H1 (cell line): ENCODE results near the gene PFN3. TPM values are rescaled to one million over a fixed set of nuclear protein-coding genes. Genes with fewer than 3 reads are reported as not detected.

Experiments
- CTCF ChIA-PET: fragments of 300-600 bp; sonication (Branson Sonifier 250); formaldehyde crosslinking; loops from one replicate; lab custom pipeline; 2021; ENCODE audit not compliant: partially characterized antibody; lab: Charles Lee
- POLR2A ChIA-PET: fragments of 300-600 bp; sonication (Branson Sonifier 250); formaldehyde crosslinking; loops from one replicate; lab custom pipeline; 2021; ENCODE audit warnings: inconsistent platforms; ENCODE audit not compliant: partially characterized antibody; lab: Charles Lee
- DNase-seq, 2 experiments: peaks; one replicate each; pipeline versions ENCODE4 v3.0.0 to v3.0.0-alpha.2; 2010 to 2022; ENCODE audit warnings: low spot score in 2 of 2, low read depth in 1 of 2, mixed read lengths in 1 of 2
- FAIRE-seq: peaks from 2 replicates; lab custom pipeline; 2011; peaks lifted over from hg19 to GRCh38; lab: Jason Lieb, UNC
- H2AFZ ChIP-seq: 2 replicates; pipeline ENCODE4 v1.8.1; 2012; ENCODE audit warnings: low read length, inconsistent platforms
- H2AK5ac ChIP-seq: 2 replicates; pipeline ENCODE4 v1.6.1; 2013; ENCODE audit warnings: low read depth, low read length
- H2BK120ac ChIP-seq: replicated peaks from 2 replicates; pipeline ENCODE3; 2013; ENCODE audit warnings: low read depth, low read length, inconsistent platforms
- H2BK12ac ChIP-seq: 2 replicates; pipeline ENCODE4 v1.6.1; 2013; ENCODE audit warnings: low read depth, low read length
- H2BK15ac ChIP-seq: 2 replicates; pipeline ENCODE4 v1.6.1; 2013; ENCODE audit warnings: low read length
- H2BK20ac ChIP-seq: 2 replicates; pipeline ENCODE4 v1.6.1; 2013; ENCODE audit warnings: low read length
- H2BK5ac ChIP-seq: 2 replicates; pipeline ENCODE4 v1.6.1; 2013; ENCODE audit warnings: low read depth, low read length
- H3K14ac ChIP-seq: 2 replicates; pipeline ENCODE4 v1.6.1; 2013; ENCODE audit warnings: inconsistent platforms; ENCODE audit not compliant: insufficient read length
- H3K18ac ChIP-seq: 2 replicates; pipeline ENCODE4 v1.6.1; 2013; ENCODE audit warnings: low read length; ENCODE audit errors: extremely low read depth
- H3K23ac ChIP-seq: 2 replicates; pipeline ENCODE4 v1.6.1; 2013; ENCODE audit warnings: inconsistent platforms; ENCODE audit not compliant: insufficient read length
- H3K23me2 ChIP-seq: 2 replicates; pipeline ENCODE4 v1.6.1; 2013; ENCODE audit warnings: low read depth, low read length
- H3K27ac ChIP-seq: 2 replicates; pipeline ENCODE4 v1.6.1; 2011; ENCODE audit warnings: low read depth, low read length, inconsistent platforms
- H3K27me3 ChIP-seq, 4 experiments: replicated peaks in 1 of 4; 1 replicate in 1 of 4; 2 replicates in 3 of 4; pipeline versions ENCODE4 v1.6.1 to v1.8.1; 2011 to 2013; ENCODE audit warnings: low read length in 3 of 4, mild to moderate bottlenecking in 3 of 4, inconsistent platforms in 2 of 4, mixed read lengths in 2 of 4, moderate library complexity in 1 of 4; ENCODE audit not compliant: control insufficient read depth in 3 of 4, insufficient read depth in 3 of 4; ENCODE audit errors: extremely low read depth in 1 of 4
- H3K36me3 ChIP-seq, 4 experiments: 2 replicates each; pipeline versions ENCODE4 v1.6.1 to v1.8.1; 2011 to 2013; ENCODE audit warnings: mild to moderate bottlenecking in 4 of 4, low read length in 3 of 4, moderate library complexity in 2 of 4, control low read depth in 1 of 4, inconsistent platforms in 1 of 4; ENCODE audit not compliant: insufficient read depth in 4 of 4, control insufficient read depth in 2 of 4
- H3K4ac ChIP-seq: replicated peaks from 2 replicates; pipeline ENCODE3; 2013; ENCODE audit warnings: low read length, low read depth, mixed read lengths, inconsistent platforms; ENCODE audit not compliant: insufficient read length
- H3K4me1 ChIP-seq, 4 experiments: replicated peaks in 1 of 4; 1 replicate in 1 of 4; 2 replicates in 3 of 4; pipeline versions ENCODE4 v1.6.1 to v1.8.1; 2011 to 2013; ENCODE audit warnings: low read length in 3 of 4, inconsistent platforms in 2 of 4, mixed read lengths in 1 of 4; ENCODE audit not compliant: insufficient read depth in 4 of 4, control insufficient read depth in 3 of 4
- H3K4me2 ChIP-seq, 2 experiments: 2 replicates each; pipeline versions ENCODE4 v1.6.1 to v1.8.1; 2011 to 2013; ENCODE audit warnings: low read depth in 2 of 2, low read length in 2 of 2, control low read depth in 1 of 2, inconsistent platforms in 1 of 2, mild to moderate bottlenecking in 1 of 2; ENCODE audit not compliant: insufficient read depth in 1 of 2
- H3K4me3 ChIP-seq, 4 experiments: fragments of 200-600, 300-600 bp in 1 of 4; sonication (generic), shearing (Covaris generic), sonication (Bioruptor Twin) in 1 of 4; 2 replicates each; pipeline versions ENCODE4 v1.5.1 to v1.8.1; 2011 to 2016; ENCODE audit warnings: low read length in 4 of 4, low read depth in 3 of 4, control low read depth in 2 of 4, inconsistent platforms in 2 of 4, mild to moderate bottlenecking in 2 of 4, mixed read lengths in 1 of 4, moderate library complexity in 1 of 4; ENCODE audit not compliant: insufficient read depth in 2 of 4; ENCODE audit errors: extremely low read depth in 1 of 4
- H3K56ac ChIP-seq: replicated peaks from 2 replicates; pipeline ENCODE3; 2013; ENCODE audit warnings: low read depth, mild to moderate bottlenecking, mixed read lengths, low read length, inconsistent platforms; ENCODE audit not compliant: insufficient read length
- H3K79me1 ChIP-seq: 2 replicates; pipeline ENCODE4 v1.6.1; 2013; ENCODE audit warnings: low read depth, low read length, control low read depth
- H3K79me2 ChIP-seq, 2 experiments: 2 replicates each; pipeline versions ENCODE4 v1.6.1 to v1.8.1; 2012 to 2013; ENCODE audit warnings: low read length in 2 of 2, mild to moderate bottlenecking in 2 of 2, inconsistent platforms in 1 of 2; ENCODE audit not compliant: insufficient read depth in 2 of 2, control insufficient read depth in 1 of 2
- H3K9ac ChIP-seq, 4 experiments: replicated peaks in 1 of 4; 1 replicate in 1 of 4; 2 replicates in 3 of 4; pipeline versions ENCODE4 v1.6.1 to v1.8.1; 2011 to 2013; ENCODE audit warnings: low read depth in 3 of 4, low read length in 3 of 4, control low read depth in 2 of 4, mild to moderate bottlenecking in 2 of 4, moderate library complexity in 2 of 4, inconsistent platforms in 1 of 4; ENCODE audit errors: extremely low read depth in 1 of 4
- H3K9me3 ChIP-seq, 2 experiments: 2 replicates each; pipeline versions ENCODE4 v1.6.1 to v1.8.1; 2012 to 2013; ENCODE audit warnings: mild to moderate bottlenecking in 2 of 2, moderate library complexity in 2 of 2, control low read depth in 1 of 2, inconsistent platforms in 1 of 2, low read depth in 1 of 2, low read length in 1 of 2, mixed read lengths in 1 of 2; ENCODE audit not compliant: insufficient read depth in 2 of 2
- H4K20me1 ChIP-seq, 2 experiments: replicated peaks in 1 of 2; 2 replicates each; pipeline versions ENCODE3 to v1.8.1; 2011 to 2013; ENCODE audit warnings: inconsistent platforms in 2 of 2, low read length in 2 of 2, mild to moderate bottlenecking in 1 of 2; ENCODE audit not compliant: insufficient read depth in 2 of 2, control insufficient read depth in 1 of 2
- H4K5ac ChIP-seq: 2 replicates; pipeline ENCODE4 v1.6.1; 2013; ENCODE audit warnings: low read length, low read depth, mixed read lengths, inconsistent platforms; ENCODE audit not compliant: insufficient read length
- H4K8ac ChIP-seq: 2 replicates; pipeline ENCODE4 v1.8.0; 2013; ENCODE audit warnings: mild to moderate bottlenecking, moderate library complexity, low read length, inconsistent platforms; ENCODE audit not compliant: insufficient read depth; ENCODE audit errors: extremely low read depth
- H4K91ac ChIP-seq: replicated peaks from 2 replicates; pipeline ENCODE3; 2013; ENCODE audit warnings: low read length, mixed read lengths, inconsistent platforms; ENCODE audit not compliant: insufficient read length
- KDM4A ChIP-seq: IDR thresholded peaks from one replicate; pipeline ENCODE4 v1.7.1; 2012; ENCODE audit warnings: low read depth, mild to moderate bottlenecking, moderate library complexity, low read length, inconsistent platforms; ENCODE audit not compliant: severe bottlenecking
- NANOG ChIP-seq: IDR thresholded peaks from 2 replicates; pipeline ENCODE4 v1.6.1; 2011; ENCODE audit warnings: low read length, low read depth, mild to moderate bottlenecking, inconsistent platforms; ENCODE audit not compliant: insufficient read depth, poor library complexity, severe bottlenecking
- PHF8 ChIP-seq: fragments of 200-600 bp; sonication (generic); conservative IDR thresholded peaks from 2 replicates; pipeline ENCODE4 v1.7.1; 2012; ENCODE audit warnings: low read depth, mild to moderate bottlenecking, inconsistent platforms, low read length, moderate library complexity
- SP4 ChIP-seq: IDR thresholded peaks from 2 replicates; pipeline ENCODE4 v1.6.1; 2012; ENCODE audit warnings: low read length, inconsistent platforms
- WGBS, 2 experiments: shearing (Covaris generic) in 1 of 2; methylation state at CpG; one replicate each; pipeline versions ENCODE4 v1.1.6 to v1.1.7; 2013 to 2015; ENCODE audit warnings: low lambda C conversion rate in 2 of 2, mixed read lengths in 2 of 2, inconsistent platforms in 1 of 2, low coverage in 1 of 2, missing lambda C conversion rate in 1 of 2; ENCODE audit not compliant: insufficient replicate concordance in 2 of 2, insufficient coverage in 1 of 2, insufficient read length in 1 of 2; ENCODE audit errors: extremely low coverage in 1 of 2, missing lambda C conversion rate in 1 of 2; 5-methylcytosine and 5-hydroxymethylcytosine counted together
- polyA plus RNA-seq, 7 experiments: library from polyadenylated mRNA; depleted of rRNA in 3 of 7; stranded (reverse) in 5 of 7; unstranded in 2 of 7; fragments of >200 nt in 5 of 7; fragments of 200-250 nt in 2 of 7; gene quantifications; 1 replicate in 5 of 7; 2 replicates in 1 of 7; 4 replicates in 1 of 7; pipeline versions ENCODE4 v1.2.1 to v1.2.3, GENCODE V29; 2011 to 2013; ENCODE audit warnings: missing spikeins in 2 of 7, mixed read lengths in 2 of 7
- total RNA-seq: library from RNA; stranded (reverse); fragmentation: NEBNext Ultra II Directional; extraction: Animal tissue kit (Norgen Biotek cat#: 25700); gene quantifications from 2 replicates; pipeline ENCODE4 v1.2.1, GENCODE V29; 2021

The PFN3 gene
- total and polyA plus RNA-seq, 2 of the 8 experiments (the other 6 are each of a cell fraction or from before 2014, with no cell fraction given), result not detected

DNA sequence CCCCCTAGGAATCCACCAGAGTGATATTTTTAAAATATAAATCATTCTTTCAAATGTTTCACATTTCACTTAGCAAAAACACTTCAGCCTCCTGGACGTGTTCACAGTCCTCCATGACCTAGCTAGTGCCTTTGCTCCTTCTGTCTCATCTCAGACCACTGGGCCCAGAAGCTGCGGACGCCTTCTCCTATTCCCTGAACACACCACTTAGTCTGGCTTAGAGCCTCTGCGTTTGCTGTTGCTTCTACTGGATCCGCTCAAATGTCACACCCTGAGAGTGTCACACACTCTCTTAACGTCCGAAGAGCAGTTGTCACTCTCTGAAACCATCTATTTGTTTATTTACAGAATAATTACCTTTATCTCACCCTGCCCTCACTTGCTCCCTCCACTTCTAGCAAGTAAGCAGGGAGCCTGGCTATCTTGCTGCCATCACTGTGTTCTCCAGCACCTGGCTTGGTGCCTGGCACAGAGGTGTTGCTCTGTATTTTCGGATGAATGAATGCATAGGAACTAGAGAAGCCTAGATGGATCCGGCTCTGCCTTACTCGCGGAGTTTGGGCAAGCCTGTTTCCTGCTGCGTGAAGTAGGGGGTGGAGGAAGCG is 24.8 kb upstream of the PFN3 start:
- peaks cover 4 to 14% (median 9%) of the 10 kb centered on the region in 4 experiments; a peak in 6 of 7 replicates for H3K4me1 ChIP-seq
- TF ChIP-seq NANOG, result no peak
- no peak for TF ChIP-seq PHF8
- no peak for TF ChIP-seq KDM4A
- no peak for TF ChIP-seq SP4
- TF ChIP-seq, all 59 proteins: peak for 0
- H3K9ac ChIP-seq, result peak overlapping the region in 3 of 4 experiments; percentile 5 to 84 (median 82); a peak in 3 of 7 replicates
- peak overlapping the region; percentile 40 for H3K4ac ChIP-seq
- peak overlapping the region; percentile 29 for H2BK120ac ChIP-seq
- CTCF ChIA-PET, result interaction anchor here (0.5 to 7.1 kb wide), 9 partner anchors 11 to 395 kb away, joined by 3 to 57 read pairs (median 3); partner anchors contain the start of gene PFN3
- H3K4me2 ChIP-seq, result peak overlapping the region; percentile 62 to 81
- DNase-seq (no peak), FAIRE-seq (no peak)
- H3K23ac ChIP-seq, result no peak overlapping the region
- peaks cover 16% of the 10 kb centered on the region for H3K79me1 ChIP-seq
- H2AFZ ChIP-seq, result no peak overlapping the region
- peak overlapping the region; percentile 90; the same call in 1 of the 2 replicates for H2AK5ac ChIP-seq
- peak overlapping the region; percentile 86; the same call in 1 of the 2 replicates for H3K27ac ChIP-seq
- H3K23me2 ChIP-seq, result peaks cover 10% of the 10 kb centered on the region
- H3K79me2 ChIP-seq, result peaks cover 0 to 26% of the 10 kb centered on the region in 2 experiments; a peak in 2 of 4 replicates
- peak overlapping the region; percentile 88 for H2BK15ac ChIP-seq
- no peak overlapping the region for H4K5ac ChIP-seq
- no peaks in the 10 kb centered on the region for H3K9me3 ChIP-seq
- H3K27me3 ChIP-seq, result no peaks in the 10 kb centered on the region
- peak overlapping the region; percentile 91 for H2BK5ac ChIP-seq
- peak overlapping the region; percentile 80; the same call in 1 of the 2 replicates for H2BK20ac ChIP-seq
- H3K56ac ChIP-seq, result no peak overlapping the region
- 69% methylated on average over 13 of the region's 13 CpGs; no CpG with 5 or more reads in 1 of the 2 experiments for WGBS, 2 experiments
- H4K20me1 ChIP-seq, result peaks cover 10 to 15% of the 10 kb centered on the region in 2 experiments
- no peak overlapping the region for H3K14ac ChIP-seq
- H2BK12ac ChIP-seq, result peak overlapping the region; percentile 68; the same call in 1 of the 2 replicates
- POLR2A ChIA-PET, result interaction anchor here (0.6 to 24.2 kb wide), 9 partner anchors 8 to 70 kb away, joined by 3 to 460 read pairs (median 4); partner anchors contain the start of gene PRR7
- peak overlapping the region; percentile 71 for H3K18ac ChIP-seq
- peak overlapping the region; percentile 11 for H4K91ac ChIP-seq
- peak overlapping the region; percentile 93; the same call in 1 of the 2 replicates for H4K8ac ChIP-seq
- H3K36me3 ChIP-seq, result no peaks in the 10 kb centered on the region; a peak in 1 of 8 replicates
- peak overlapping the region; percentile 52 to 71 (median 64) for H3K4me3 ChIP-seq
